SK-N-SH (cell line): ENCODE results near the gene MYO18B. TPM values are rescaled to one million over a fixed set of nuclear protein-coding genes. Genes with fewer than 3 reads are reported as not detected.

Source experiments
- CTCF ChIA-PET: fragments of 300-600, 350-600 bp; formaldehyde crosslinking; extraction: SDS; loops from one replicate; lab custom pipeline; 2021; lab: Yijun Ruan, JAX
- POLR2A ChIA-PET: fragments of 350-600 bp; sonication (Branson Sonifier 250); formaldehyde crosslinking; extraction: SDS; loops from one replicate; lab custom pipeline; 2020; ENCODE audit warnings: antibody characterized with exemption, inconsistent platforms; lab: Yijun Ruan, JAX
- DNase-seq: peaks from one replicate; pipeline ENCODE4 v3.0.0; 2012
- H2AFZ ChIP-seq: fragments of 200-600 bp; sonication (generic); 2 replicates; pipeline ENCODE4 v1.8.1; 2016; ENCODE audit warnings: antibody characterized with exemption, mild to moderate bottlenecking, low read depth
- H3F3A ChIP-seq: fragments of 200-600 bp; sonication (generic); replicated peaks from 2 replicates; pipeline ENCODE3; 2016; ENCODE audit warnings: antibody characterized with exemption, mild to moderate bottlenecking; ENCODE audit not compliant: insufficient read depth
- H3K27ac ChIP-seq, 2 experiments: fragments of 200-500 bp in 1 of 2; fragments of 200-600 bp in 1 of 2; sonication (Bioruptor generic) in 1 of 2; sonication (generic), shearing (Covaris generic) in 1 of 2; 2 replicates each; pipeline versions ENCODE4 v1.5.1 to v1.6.1; 2014 to 2016; ENCODE audit warnings: low read depth in 2 of 2, inconsistent platforms in 1 of 2, low read length in 1 of 2, mild to moderate bottlenecking in 1 of 2, mixed read lengths in 1 of 2
- H3K27me3 ChIP-seq: fragments of 200-600 bp; sonication (generic), shearing (Covaris generic); 2 replicates; pipeline ENCODE4 v1.6.1; 2016; ENCODE audit warnings: mixed run types; ENCODE audit not compliant: insufficient read depth
- H3K36me3 ChIP-seq, 2 experiments: fragments of 200-500 bp in 1 of 2; fragments of 200-600 bp in 1 of 2; sonication (Bioruptor generic) in 1 of 2; sonication (generic) in 1 of 2; replicated peaks in 1 of 2; 2 replicates each; pipeline versions ENCODE3 to v1.5.1; 2014 to 2016; ENCODE audit warnings: low read length in 1 of 2, mild to moderate bottlenecking in 1 of 2; ENCODE audit not compliant: insufficient read depth in 2 of 2, control insufficient read depth in 1 of 2
- H3K4me1 ChIP-seq, 2 experiments: fragments of 200-500 bp in 1 of 2; fragments of 200-600 bp in 1 of 2; sonication (Bioruptor generic) in 1 of 2; sonication (generic), shearing (Covaris generic) in 1 of 2; 2 replicates each; pipeline versions ENCODE4 v1.5.1 to v1.6.1; 2014 to 2016; ENCODE audit warnings: low read depth in 1 of 2, low read length in 1 of 2, mixed run types in 1 of 2; ENCODE audit not compliant: insufficient read depth in 2 of 2, control insufficient read depth in 1 of 2
- H3K4me2 ChIP-seq: fragments of 200-600 bp; sonication (generic), shearing (Covaris generic); 2 replicates; pipeline ENCODE4 v1.6.1; 2017; ENCODE audit warnings: mixed run types
- H3K4me3 ChIP-seq, 2 experiments: fragments of 200-500 bp in 1 of 2; fragments of 200-600 bp in 1 of 2; sonication (Bioruptor generic) in 1 of 2; sonication (generic), shearing (Covaris generic) in 1 of 2; 2 replicates each; pipeline versions ENCODE4 v1.5.1 to v1.8.1; 2014 to 2016; ENCODE audit warnings: low read depth in 2 of 2, inconsistent platforms in 1 of 2, low read length in 1 of 2, mild to moderate bottlenecking in 1 of 2, mixed read lengths in 1 of 2, moderate library complexity in 1 of 2
- H3K79me2 ChIP-seq: fragments of 200-600 bp; sonication (generic); 2 replicates; pipeline ENCODE4 v1.8.1; 2017; ENCODE audit warnings: mild to moderate bottlenecking; ENCODE audit not compliant: insufficient read depth
- H3K9ac ChIP-seq: fragments of 200-600 bp; sonication (generic); 2 replicates; pipeline ENCODE4 v1.6.1; 2017; ENCODE audit warnings: mixed run types
- H3K9me2 ChIP-seq: fragments of 200-600 bp; sonication (generic); 2 replicates; pipeline ENCODE4 v1.6.1; 2017; ENCODE audit warnings: mixed run types
- H3K9me3 ChIP-seq: fragments of 200-600 bp; sonication (generic); 2 replicates; pipeline ENCODE4 v1.6.1; 2017; ENCODE audit warnings: mixed run types, mild to moderate bottlenecking, moderate library complexity
- H4K20me1 ChIP-seq: fragments of 200-600 bp; sonication (generic); 2 replicates; pipeline ENCODE4 v1.6.1; 2017; ENCODE audit warnings: mild to moderate bottlenecking, mixed run types; ENCODE audit not compliant: insufficient read depth
- CHD2 ChIP-seq: fragments of 150-350 bp; IDR thresholded peaks from 2 replicates; pipeline ENCODE4 v1.6.1; 2018; ENCODE audit warnings: low read length; ENCODE audit not compliant: partially characterized antibody
- ELF1 ChIP-seq: IDR thresholded peaks from 2 replicates; pipeline ENCODE4 v1.4.0; 2012
- FOSL2 ChIP-seq: IDR thresholded peaks from 2 replicates; pipeline ENCODE4 v1.4.0; 2012; ENCODE audit warnings: low read depth, mild to moderate bottlenecking, moderate library complexity, borderline replicate concordance
- FOXJ3 ChIP-seq: sonication (generic); formaldehyde crosslinking; IDR thresholded peaks from 2 replicates; pipeline ENCODE4 v1.5.1; 2020; ENCODE audit warnings: mild to moderate bottlenecking, missing genetic modification reagents
- GABPA ChIP-seq: IDR thresholded peaks from 2 replicates; pipeline ENCODE4 v1.4.0; 2012; ENCODE audit warnings: low read depth, mild to moderate bottlenecking
- GATA2 ChIP-seq: sonication (generic); formaldehyde crosslinking; IDR thresholded peaks from 2 replicates; pipeline ENCODE4 v1.5.0; 2020; ENCODE audit warnings: mild to moderate bottlenecking, missing genetic modification reagents
- JUND ChIP-seq: IDR thresholded peaks from 2 replicates; pipeline ENCODE4 v1.4.0; 2012
- MXI1 ChIP-seq: IDR thresholded peaks from 2 replicates; pipeline ENCODE4 v1.6.1; 2012; ENCODE audit warnings: mild to moderate bottlenecking, low read depth, low read length, improper control_type of control experiment
- NFIC ChIP-seq: IDR thresholded peaks from 2 replicates; pipeline ENCODE4 v1.4.0; 2012; ENCODE audit warnings: borderline replicate concordance
- POLR2AphosphoS5 ChIP-seq: IDR thresholded peaks from 2 replicates; pipeline ENCODE4 v1.6.1; 2012; ENCODE audit warnings: low read depth, low read length
- RFX5 ChIP-seq: IDR thresholded peaks from 2 replicates; pipeline ENCODE4 v1.6.1; 2012; ENCODE audit warnings: mild to moderate bottlenecking, improper control_type of control experiment, low read length
- RXRA ChIP-seq: IDR thresholded peaks from 2 replicates; pipeline ENCODE4 v1.4.0; 2012; ENCODE audit warnings: low read depth, mild to moderate bottlenecking, borderline replicate concordance
- SIN3A ChIP-seq: IDR thresholded peaks from 2 replicates; pipeline ENCODE4 v1.6.1; 2012; ENCODE audit warnings: low read depth, mild to moderate bottlenecking, low read length, moderate library complexity, borderline replicate concordance
- SMC3 ChIP-seq: IDR thresholded peaks from 2 replicates; pipeline ENCODE4 v1.6.1; 2012; ENCODE audit warnings: low read depth, low read length, improper control_type of control experiment
- TAF1 ChIP-seq: IDR thresholded peaks from 2 replicates; pipeline ENCODE4 v1.6.1; 2012; ENCODE audit warnings: low read depth, mild to moderate bottlenecking, low read length, moderate library complexity, borderline replicate concordance
- YY1 ChIP-seq: IDR thresholded peaks from 2 replicates; pipeline ENCODE4 v1.4.0; 2012; ENCODE audit warnings: low read depth, mild to moderate bottlenecking
- WGBS: methylation state at CpG from one replicate; pipeline ENCODE4 v1.1.6; 2017; ENCODE audit warnings: low lambda C conversion rate; 5-methylcytosine and 5-hydroxymethylcytosine counted together
- polyA plus RNA-seq, 3 experiments: library from polyadenylated mRNA; depleted of rRNA; stranded (reverse); fragments of >200 nt; gene quantifications; 2 replicates each; pipeline ENCODE4 v1.2.3, GENCODE V29; 2012
- TF ChIP-seq, protein P1 (sequence below): IDR thresholded peaks from 2 replicates; pipeline ENCODE4 v1.4.0; 2012; ENCODE audit warnings: low read depth, borderline replicate concordance
- TF ChIP-seq, protein P2 (sequence below): IDR thresholded peaks from 2 replicates; pipeline ENCODE4 v1.4.0; 2012; ENCODE audit warnings: low read depth, borderline replicate concordance
- TF ChIP-seq, protein P3 (sequence below): IDR thresholded peaks from 2 replicates; pipeline ENCODE4; 2012
- TF ChIP-seq, protein P4 (sequence below): IDR thresholded peaks from 2 replicates; pipeline ENCODE4 v1.6.1; 2012; ENCODE audit warnings: mild to moderate bottlenecking, low read depth, low read length, moderate library complexity

The MYO18B gene
- polyA plus RNA-seq, 1 of the 3 experiments (the other 2 are of a cell fraction): 0.05 TPM

DNA sequence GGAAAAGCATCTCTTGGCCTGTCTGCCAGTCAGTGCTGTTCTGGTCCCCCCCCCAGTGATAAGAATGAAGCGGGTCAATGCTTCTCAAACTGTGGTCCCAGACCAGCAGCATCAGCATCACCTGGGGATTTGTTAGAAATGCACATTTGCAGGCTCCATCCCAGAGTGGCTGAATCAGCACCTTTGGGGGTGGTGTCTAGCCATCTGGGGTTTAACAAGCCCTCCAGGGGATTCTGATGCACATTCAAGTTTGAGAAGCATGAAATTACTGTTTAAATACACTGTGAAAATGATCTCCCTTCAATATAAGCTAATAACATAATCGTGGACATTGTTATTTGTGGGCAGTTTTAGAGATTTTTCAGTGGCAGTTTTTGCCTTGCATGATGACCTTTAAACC is 133.5 kb downstream of the MYO18B start:
- CTCF ChIA-PET: interaction anchor here (1.0 kb wide), 1 partner anchor 297 kb away, joined by 3 read pairs; no protein-coding TSS in a partner anchor
- H3K9me3 ChIP-seq: no peaks in the 10 kb centered on the region
- H3K4me3 ChIP-seq: no peak overlapping the region
- H3K9me2 ChIP-seq: no peaks in the 10 kb centered on the region
- H3F3A ChIP-seq: no peaks in the 10 kb centered on the region
- no peak overlapping the region for H3K4me2 ChIP-seq
- H3K79me2 ChIP-seq: no peaks in the 10 kb centered on the region
- no peak overlapping the region for H3K27ac ChIP-seq
- TF ChIP-seq RXRA (no peak), JUND (no peak), SIN3A (no peak), GATA2 (CRISPR knock-in tag) (no peak), FOXJ3 (CRISPR knock-in tag) (no peak), CHD2 (no peak), GABPA (no peak), YY1 (no peak), SMC3 (no peak), MXI1 (no peak), ELF1 (no peak), RFX5 (no peak), TAF1 (no peak), NFIC (no peak)
- TF ChIP-seq, protein P1, sequence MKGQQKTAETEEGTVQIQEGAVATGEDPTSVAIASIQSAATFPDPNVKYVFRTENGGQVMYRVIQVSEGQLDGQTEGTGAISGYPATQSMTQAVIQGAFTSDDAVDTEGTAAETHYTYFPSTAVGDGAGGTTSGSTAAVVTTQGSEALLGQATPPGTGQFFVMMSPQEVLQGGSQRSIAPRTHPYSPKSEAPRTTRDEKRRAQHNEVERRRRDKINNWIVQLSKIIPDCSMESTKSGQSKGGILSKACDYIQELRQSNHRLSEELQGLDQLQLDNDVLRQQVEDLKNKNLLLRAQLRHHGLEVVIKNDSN: no peak
- TF ChIP-seq, protein P2, sequence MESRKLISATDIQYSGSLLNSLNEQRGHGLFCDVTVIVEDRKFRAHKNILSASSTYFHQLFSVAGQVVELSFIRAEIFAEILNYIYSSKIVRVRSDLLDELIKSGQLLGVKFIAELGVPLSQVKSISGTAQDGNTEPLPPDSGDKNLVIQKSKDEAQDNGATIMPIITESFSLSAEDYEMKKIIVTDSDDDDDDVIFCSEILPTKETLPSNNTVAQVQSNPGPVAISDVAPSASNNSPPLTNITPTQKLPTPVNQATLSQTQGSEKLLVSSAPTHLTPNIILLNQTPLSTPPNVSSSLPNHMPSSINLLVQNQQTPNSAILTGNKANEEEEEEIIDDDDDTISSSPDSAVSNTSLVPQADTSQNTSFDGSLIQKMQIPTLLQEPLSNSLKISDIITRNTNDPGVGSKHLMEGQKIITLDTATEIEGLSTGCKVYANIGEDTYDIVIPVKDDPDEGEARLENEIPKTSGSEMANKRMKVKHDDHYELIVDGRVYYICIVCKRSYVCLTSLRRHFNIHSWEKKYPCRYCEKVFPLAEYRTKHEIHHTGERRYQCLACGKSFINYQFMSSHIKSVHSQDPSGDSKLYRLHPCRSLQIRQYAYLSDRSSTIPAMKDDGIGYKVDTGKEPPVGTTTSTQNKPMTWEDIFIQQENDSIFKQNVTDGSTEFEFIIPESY: no peak
- POLR2A ChIA-PET: no interaction called here
- no peak for DNase-seq
- H3K4me1 ChIP-seq: no peaks in the 10 kb centered on the region; a peak in 1 of 4 replicates
- H3K27me3 ChIP-seq: no peaks in the 10 kb centered on the region
- no peak overlapping the region for H2AFZ ChIP-seq
- 0% methylated on average over 1 of the region's 2 CpGs for WGBS
- no peaks in the 10 kb centered on the region for H4K20me1 ChIP-seq
- H3K9ac ChIP-seq: no peak overlapping the region
- H3K36me3 ChIP-seq: no peaks in the 10 kb centered on the region

DNA sequence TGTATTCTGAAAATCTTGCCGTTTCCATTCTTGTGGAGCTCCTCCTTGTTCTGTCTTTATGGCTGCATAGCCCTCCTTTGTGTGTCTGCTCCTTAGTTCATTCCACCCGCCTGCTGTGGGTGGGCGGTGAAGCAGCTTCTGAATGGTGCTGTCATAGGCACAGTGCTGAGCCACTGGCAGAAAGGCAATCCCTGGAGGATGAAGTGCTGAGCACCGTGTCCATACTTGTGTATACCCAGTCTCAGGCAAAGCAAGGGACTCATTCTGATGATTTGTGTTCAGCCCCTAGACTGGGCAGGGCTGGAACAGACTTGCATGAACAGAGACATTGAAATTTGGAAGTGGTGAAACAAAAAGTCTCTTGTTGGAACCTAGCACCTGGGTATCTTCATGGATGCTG is 134.9 kb downstream of the MYO18B start:
- Histone ChIP-seq H3K4me1 (no peaks in the 10 kb centered on the region; a peak in 1 of 4 replicates), H3K79me2 (no peaks in the 10 kb centered on the region), H2AFZ (no peak overlapping the region), H3K4me2 (no peak overlapping the region), H3K36me3 (no peaks in the 10 kb centered on the region), H3K9me2 (no peaks in the 10 kb centered on the region), H4K20me1 (no peaks in the 10 kb centered on the region), H3F3A (no peaks in the 10 kb centered on the region), H3K27ac (no peak overlapping the region), H3K9me3 (no peaks in the 10 kb centered on the region), H3K9ac (no peak overlapping the region), H3K4me3 (no peak overlapping the region), H3K27me3 (no peaks in the 10 kb centered on the region)
- POLR2A ChIA-PET: no interaction called here
- no peak for DNase-seq
- CTCF ChIA-PET: interaction anchor here (1.1 kb wide), 1 partner anchor 16 kb away, joined by 5 read pairs; no protein-coding TSS in a partner anchor
- WGBS: 37% methylated on average over 4 of the region's 4 CpGs
- TF ChIP-seq, protein P3, sequence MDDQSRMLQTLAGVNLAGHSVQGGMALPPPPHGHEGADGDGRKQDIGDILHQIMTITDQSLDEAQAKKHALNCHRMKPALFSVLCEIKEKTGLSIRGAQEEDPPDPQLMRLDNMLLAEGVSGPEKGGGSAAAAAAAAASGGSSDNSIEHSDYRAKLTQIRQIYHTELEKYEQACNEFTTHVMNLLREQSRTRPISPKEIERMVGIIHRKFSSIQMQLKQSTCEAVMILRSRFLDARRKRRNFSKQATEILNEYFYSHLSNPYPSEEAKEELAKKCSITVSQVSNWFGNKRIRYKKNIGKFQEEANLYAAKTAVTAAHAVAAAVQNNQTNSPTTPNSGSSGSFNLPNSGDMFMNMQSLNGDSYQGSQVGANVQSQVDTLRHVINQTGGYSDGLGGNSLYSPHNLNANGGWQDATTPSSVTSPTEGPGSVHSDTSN: no peak
- no peak for TF ChIP-seq FOXJ3 (CRISPR knock-in tag)
- no peak for TF ChIP-seq FOSL2
- no peak for TF ChIP-seq JUND
- TF ChIP-seq, protein P4, sequence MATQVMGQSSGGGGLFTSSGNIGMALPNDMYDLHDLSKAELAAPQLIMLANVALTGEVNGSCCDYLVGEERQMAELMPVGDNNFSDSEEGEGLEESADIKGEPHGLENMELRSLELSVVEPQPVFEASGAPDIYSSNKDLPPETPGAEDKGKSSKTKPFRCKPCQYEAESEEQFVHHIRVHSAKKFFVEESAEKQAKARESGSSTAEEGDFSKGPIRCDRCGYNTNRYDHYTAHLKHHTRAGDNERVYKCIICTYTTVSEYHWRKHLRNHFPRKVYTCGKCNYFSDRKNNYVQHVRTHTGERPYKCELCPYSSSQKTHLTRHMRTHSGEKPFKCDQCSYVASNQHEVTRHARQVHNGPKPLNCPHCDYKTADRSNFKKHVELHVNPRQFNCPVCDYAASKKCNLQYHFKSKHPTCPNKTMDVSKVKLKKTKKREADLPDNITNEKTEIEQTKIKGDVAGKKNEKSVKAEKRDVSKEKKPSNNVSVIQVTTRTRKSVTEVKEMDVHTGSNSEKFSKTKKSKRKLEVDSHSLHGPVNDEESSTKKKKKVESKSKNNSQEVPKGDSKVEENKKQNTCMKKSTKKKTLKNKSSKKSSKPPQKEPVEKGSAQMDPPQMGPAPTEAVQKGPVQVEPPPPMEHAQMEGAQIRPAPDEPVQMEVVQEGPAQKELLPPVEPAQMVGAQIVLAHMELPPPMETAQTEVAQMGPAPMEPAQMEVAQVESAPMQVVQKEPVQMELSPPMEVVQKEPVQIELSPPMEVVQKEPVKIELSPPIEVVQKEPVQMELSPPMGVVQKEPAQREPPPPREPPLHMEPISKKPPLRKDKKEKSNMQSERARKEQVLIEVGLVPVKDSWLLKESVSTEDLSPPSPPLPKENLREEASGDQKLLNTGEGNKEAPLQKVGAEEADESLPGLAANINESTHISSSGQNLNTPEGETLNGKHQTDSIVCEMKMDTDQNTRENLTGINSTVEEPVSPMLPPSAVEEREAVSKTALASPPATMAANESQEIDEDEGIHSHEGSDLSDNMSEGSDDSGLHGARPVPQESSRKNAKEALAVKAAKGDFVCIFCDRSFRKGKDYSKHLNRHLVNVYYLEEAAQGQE: no peak
- TF ChIP-seq ELF1: no peak
- no peak for TF ChIP-seq RFX5
- TF ChIP-seq CHD2: no peak
- no peak for TF ChIP-seq RXRA
- TF ChIP-seq POLR2AphosphoS5: no peak
- no peak for TF ChIP-seq NFIC
